ENCODE results near the gene DLL1.
A peak's percentile ranks its signal among the peaks of the same experiment; 100 is the strongest.
"Not testable (repeated sequence)": the region's sequence is repeated elsewhere in the genome, so short reads cannot be mapped to it uniquely, and the experiment has no call there.

Gene DLL1

GRCh38 chr6:170290296-170291128 is at the start of gene DLL1:
Gene DLL1, minus strand, starts transcription at chr6:170291078. Its CDS starts 939 bp downstream, at chr6:170290139.
- DNase-seq = no peak

GRCh38 chr6:170335199-170335598 is 44.3 kb upstream of the DLL1 start:
- DNase-seq = not testable (repeated sequence)

- no peak for DNase-seq
Measured at GRCh38 chr6:170329321-170329720, 38.4 kb upstream of the DLL1 start.

- no peak for DNase-seq
Measured at GRCh38 chr6:170317718-170318117, 26.8 kb upstream of the DLL1 start.

GRCh38 chr6:170317076-170317475 is 26.2 kb upstream of the DLL1 start:
- DNase-seq = no peak

- DNase-seq = no peak
Measured at GRCh38 chr6:170316071-170316470, 25.2 kb upstream of the DLL1 start.

- no peak for DNase-seq
Measured at GRCh38 chr6:170314983-170315382, 24.1 kb upstream of the DLL1 start.

GRCh38 chr6:170313716-170314295 is 22.9 kb upstream of the DLL1 start:
- no peak for DNase-seq

- no peak for DNase-seq
Measured at GRCh38 chr6:170312876-170313275, 22.0 kb upstream of the DLL1 start.

- no peak for DNase-seq
Measured at GRCh38 chr6:170311696-170312095, 20.8 kb upstream of the DLL1 start.

GRCh38 chr6:170308761-170309160 is 17.9 kb upstream of the DLL1 start:
- DNase-seq = no peak

- DNase-seq = no peak
Measured at GRCh38 chr6:170307080-170307545, 16.2 kb upstream of the DLL1 start.

GRCh38 chr6:170306324-170307079 is 15.6 kb upstream of the DLL1 start, which contains the start of gene FAM120B:
Gene FAM120B, plus strand, starts transcription at chr6:170306758. Its CDS starts 10,633 bp downstream, at chr6:170317391.
- peak; percentile 64 for DNase-seq

GRCh38 chr6:170305805-170306323 is 15.0 kb upstream of the DLL1 start:
- DNase-seq = no peak

GRCh38 chr6:170301184-170301583 is 10.3 kb upstream of the DLL1 start:
- no peak for DNase-seq

- DNase-seq = no peak
Measured at GRCh38 chr6:170298688-170299087, 7.8 kb upstream of the DLL1 start.

- no peak for DNase-seq
Measured at GRCh38 chr6:170297576-170298330, 6.9 kb upstream of the DLL1 start.

- peak; percentile 51 for DNase-seq
Measured at GRCh38 chr6:170296746-170297575, 6.1 kb upstream of the DLL1 start.

- DNase-seq = no peak
Measured at GRCh38 chr6:170296423-170296745, 5.5 kb upstream of the DLL1 start.

GRCh38 chr6:170295510-170296422 is 4.9 kb upstream of the DLL1 start:
- no peak for DNase-seq

Measured in NCI-H1417 treated with DMSO at 0.1 percent for 48 hours (cell line).